ENCODE measurements around the gene GPR55. TPM values are rescaled to one million over a fixed set of nuclear protein-coding genes. Genes with fewer than 3 reads are reported as not detected.
"Not testable (repeated sequence)": the region's sequence is repeated elsewhere in the genome, so short reads cannot be mapped to it uniquely, and the experiment has no call there.

GPR55 gene
- total RNA-seq, 1 donor from 2014 or later, result 0.20 TPM

- no peak for ATAC-seq
These were observed 25.2 kb upstream of the GPR55 start for GRCh38 chr2:230949966-230950873.

GRCh38 chr2:230947908-230948365, 22.9 kb upstream of the GPR55 start:
- no peak for ATAC-seq

- no peak for ATAC-seq
These were observed 22.2 kb upstream of the GPR55 start for GRCh38 chr2:230947235-230947576.

- no peak for ATAC-seq
These were observed 21.6 kb upstream of the GPR55 start for GRCh38 chr2:230946429-230947234.

- ATAC-seq, result no peak
These were observed 19.8 kb upstream of the GPR55 start for GRCh38 chr2:230944757-230945372.

- no peak for ATAC-seq
These were observed 19.1 kb upstream of the GPR55 start for GRCh38 chr2:230944123-230944653.

- ATAC-seq, result no peak
These were observed 18.2 kb upstream of the GPR55 start for GRCh38 chr2:230942920-230943896.

GRCh38 chr2:230942371-230942770, 17.3 kb upstream of the GPR55 start:
- ATAC-seq, result no peak

GRCh38 chr2:230941202-230942180, 16.4 kb upstream of the GPR55 start:
- no peak for ATAC-seq

GRCh38 chr2:230940471-230940815, 15.4 kb upstream of the GPR55 start:
- no peak for ATAC-seq

GRCh38 chr2:230939691-230940470, 14.8 kb upstream of the GPR55 start:
- no peak for ATAC-seq

- ATAC-seq, result no peak
These were observed 14.1 kb upstream of the GPR55 start for GRCh38 chr2:230939066-230939591.

GRCh38 chr2:230938516-230939065, 13.5 kb upstream of the GPR55 start:
- ATAC-seq, result no peak

- ATAC-seq, result no peak
These were observed 13.1 kb upstream of the GPR55 start for GRCh38 chr2:230938098-230938497.

- no peak for ATAC-seq
These were observed 12.3 kb upstream of the GPR55 start for GRCh38 chr2:230937362-230937761.

- not testable (repeated sequence) for ATAC-seq
These were observed 11.2 kb upstream of the GPR55 start for GRCh38 chr2:230936243-230936642.

- no peak for ATAC-seq
These were observed 10.0 kb upstream of the GPR55 start for GRCh38 chr2:230935130-230935430.

GRCh38 chr2:230934231-230935129, 9.4 kb upstream of the GPR55 start:
- ATAC-seq, result no peak
